GM12891 (cell line): Measurements from ENCODE around the gene MUC20.

Source experiments
- POLR2A ChIP-seq: IDR thresholded peaks from 2 replicates; pipeline ENCODE4 v1.6.1; 2011; ENCODE audit warnings: low read depth, low read length, control low read depth
- POLR2AphosphoS5 ChIP-seq: IDR thresholded peaks from 2 replicates; pipeline ENCODE4 v1.6.1; 2011; ENCODE audit warnings: low read depth, low read length, control low read depth
- POU2F2 ChIP-seq: IDR thresholded peaks from 2 replicates; pipeline ENCODE4 v1.6.1; 2011; ENCODE audit warnings: low read depth, mild to moderate bottlenecking, control low read depth, low read length, moderate library complexity
- SPI1 ChIP-seq: IDR thresholded peaks from 2 replicates; pipeline ENCODE4 v1.6.1; 2011; ENCODE audit warnings: low read depth, low read length, control low read depth
- TAF1 ChIP-seq: IDR thresholded peaks from 2 replicates; pipeline ENCODE4 v1.6.1; 2011; ENCODE audit warnings: low read depth, low read length, control low read depth

DNA sequence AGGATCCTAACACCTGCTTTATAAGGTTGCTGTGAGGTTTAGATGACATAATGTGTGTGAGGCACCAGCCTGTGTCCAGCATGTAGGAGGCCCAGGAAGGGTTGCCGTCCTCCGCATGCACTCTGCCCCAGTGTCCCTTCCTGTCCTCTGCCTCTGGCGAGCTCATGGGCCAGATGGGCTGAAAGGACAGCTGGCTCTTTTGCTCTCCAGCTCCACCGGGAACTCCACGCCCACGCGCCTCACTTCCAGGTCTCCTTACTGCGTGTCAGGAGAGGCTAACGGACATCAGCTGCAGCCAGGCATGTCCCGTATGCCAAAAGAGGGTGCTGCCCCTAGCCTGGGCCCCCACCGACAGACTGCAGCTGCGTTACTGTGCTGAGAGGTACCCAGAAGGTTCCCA is 12.2 kb downstream of the MUC20 start:
- TF ChIP-seq POLR2A, result no peak
- no peak for TF ChIP-seq TAF1
- no peak for TF ChIP-seq POLR2AphosphoS5
- no peak for TF ChIP-seq POU2F2
- no peak for TF ChIP-seq SPI1
